T-cell (primary cell): Measurements from ENCODE around the gene SSPN. TPM values are rescaled to one million over a fixed set of nuclear protein-coding genes. Genes with fewer than 3 reads are reported as not detected.

Source experiments
- ATAC-seq, 4 experiments: fragments of 200-7000 bp in 3 of 4; fragments of 150-1000 bp in 1 of 4; cut with Tn5 transposase; replicated peaks in 1 of 4; 1 replicate in 3 of 4; 2 replicates in 1 of 4; pipeline ENCODE4 v1.10.0; 2021; ENCODE audit warnings: moderate library complexity in 3 of 4, mild to moderate bottlenecking in 2 of 4, moderate number of reproducible peaks in 1 of 4
- CTCF ChIA-PET, 2 donors: fragments of 300-600 bp; sonication (Branson Sonifier 250); formaldehyde crosslinking; loops; one replicate each; lab custom pipeline; 2022; ENCODE audit warnings: antibody characterized with exemption in 2 of 2; lab: Charles Lee
- POLR2A ChIA-PET, 2 donors: fragments of 300-600 bp; sonication (Branson Sonifier 250); formaldehyde crosslinking; loops; one replicate each; lab custom pipeline; 2022; ENCODE audit warnings: antibody characterized with exemption in 2 of 2; lab: Charles Lee
- DNase-seq, 35 experiments: peaks; one replicate each; pipeline versions ENCODE4 v3.0.0 to v3.0.0-alpha.2; 2013 to 2023
- H3K27ac ChIP-seq: one replicate; pipeline ENCODE4 v1.5.1; 2013; ENCODE audit warnings: low read length
- H3K27me3 ChIP-seq, 2 experiments: replicated peaks in 1 of 2; 1 replicate in 1 of 2; 2 replicates in 1 of 2; pipeline versions ENCODE4 v1.6.1 to v1.7.0; 2013; ENCODE audit warnings: low read length in 1 of 2, mixed read lengths in 1 of 2; ENCODE audit not compliant: control insufficient read depth in 2 of 2, insufficient read depth in 2 of 2; ENCODE audit errors: extremely low read depth in 1 of 2
- H3K36me3 ChIP-seq, 2 donors: 1 replicate in 1 of 2; 2 replicates in 1 of 2; pipeline versions ENCODE4 v1.6.1 to v1.7.0; 2013; ENCODE audit warnings: low read length in 1 of 2; ENCODE audit not compliant: control insufficient read depth in 2 of 2, insufficient read depth in 1 of 2; ENCODE audit errors: extremely low read depth in 1 of 2
- H3K4me1 ChIP-seq, 2 experiments: 1 replicate in 1 of 2; 2 replicates in 1 of 2; pipeline versions ENCODE4 v1.6.1 to v1.7.0; 2013; ENCODE audit warnings: low read length in 2 of 2, mixed read lengths in 1 of 2; ENCODE audit not compliant: insufficient read depth in 2 of 2, control insufficient read depth in 1 of 2; ENCODE audit errors: extremely low read depth in 1 of 2
- H3K4me3 ChIP-seq, 2 donors: 1 replicate in 1 of 2; 2 replicates in 1 of 2; pipeline versions ENCODE4 v1.5.1 to v1.7.0; 2013; ENCODE audit warnings: mild to moderate bottlenecking in 2 of 2, low read length in 1 of 2, moderate library complexity in 1 of 2; ENCODE audit not compliant: control insufficient read depth in 1 of 2; ENCODE audit errors: extremely low read depth in 1 of 2
- H3K9me3 ChIP-seq: 2 replicates; pipeline ENCODE4 v1.7.0; 2013
- H3K27ac Mint-ChIP-seq, 2 donors: one replicate each; pipeline ENCODE4 v1.8.0; 2020 to 2021; ENCODE audit warnings: mild to moderate bottlenecking in 2 of 2, mixed read lengths in 2 of 2
- H3K27me3 Mint-ChIP-seq, 2 donors: one replicate each; pipeline ENCODE4 v1.8.0; 2021 to 2022; ENCODE audit warnings: mixed read lengths in 2 of 2
- H3K36me3 Mint-ChIP-seq: one replicate; pipeline ENCODE4 v1.8.0; 2021; ENCODE audit warnings: mixed read lengths
- H3K4me1 Mint-ChIP-seq, 3 donors: one replicate each; pipeline ENCODE4 v1.8.0; 2020 to 2022; ENCODE audit warnings: mixed read lengths in 3 of 3, mild to moderate bottlenecking in 1 of 3
- H3K4me3 Mint-ChIP-seq, 3 donors: one replicate each; pipeline ENCODE4 v1.8.0; 2020 to 2022; ENCODE audit warnings: mild to moderate bottlenecking in 3 of 3, mixed read lengths in 3 of 3, moderate library complexity in 3 of 3
- H3K9me3 Mint-ChIP-seq, 3 donors: one replicate each; pipeline ENCODE4 v1.8.0; 2020 to 2022; ENCODE audit warnings: mixed read lengths in 3 of 3
- WGBS: methylation state at CpG from one replicate; pipeline ENCODE4 v1.1.5; 2013; ENCODE audit warnings: missing lambda C conversion rate; ENCODE audit not compliant: insufficient coverage; 5-methylcytosine and 5-hydroxymethylcytosine counted together
- total RNA-seq, 35 experiments: library from RNA in 6 of 35; stranded (reverse) in 6 of 35; fragments of 120-200 nt in 1 of 35; gene quantifications; one replicate each; pipeline versions ENCODE4 v1.2.1 to v1.2.4 and lab custom pipeline; 2013 to 2026

The SSPN gene
- total RNA-seq, 5 donors from 2014 or later (not counting 1 experiment from before 2014, with no cell fraction given): 0.06 to 0.33 (median 0.15) TPM

GRCh38 chr12:26246483-26247164 lies 51.3 kb downstream of the SSPN start:
- ATAC-seq (no peak), DNase-seq (no peak)
- Mint-ChIP-seq H3K27me3 (peaks cover 0 to 5% of the 10 kb centered on the region in 2 donors), H3K4me1 (no peaks in the 10 kb centered on the region), H3K4me3 (no peak overlapping the region), H3K36me3 (no peaks in the 10 kb centered on the region), H3K9me3 (peaks cover 0 to 9% (median 2%) of the 10 kb centered on the region in 3 donors), H3K27ac (no peak overlapping the region)
- no peaks in the 10 kb centered on the region for H3K9me3 ChIP-seq
- H3K27me3 ChIP-seq: no peaks in the 10 kb centered on the region
- CTCF ChIA-PET: no interaction called here
- POLR2A ChIA-PET: no interaction called here
- H3K4me3 ChIP-seq: no peak overlapping the region
- H3K36me3 ChIP-seq: no peaks in the 10 kb centered on the region
- 45% methylated on average over 1 of the region's 4 CpGs for WGBS
- peaks cover 0 to 2% of the 10 kb centered on the region in 2 experiments for H3K4me1 ChIP-seq
- H3K27ac ChIP-seq: no peak overlapping the region

- ATAC-seq (no peak), DNase-seq (no peak)
- Histone ChIP-seq H3K36me3 (no peaks in the 10 kb centered on the region), H3K27me3 (no peaks in the 10 kb centered on the region), H3K27ac (no peak overlapping the region), H3K4me1 (peaks cover 0 to 2% of the 10 kb centered on the region in 2 experiments), H3K4me3 (no peak overlapping the region), H3K9me3 (no peaks in the 10 kb centered on the region)
- Mint-ChIP-seq H3K36me3 (no peaks in the 10 kb centered on the region), H3K27ac (no peak overlapping the region), H3K4me1 (no peaks in the 10 kb centered on the region), H3K4me3 (no peak overlapping the region), H3K9me3 (peaks cover 0 to 9% (median 2%) of the 10 kb centered on the region in 3 donors), H3K27me3 (peaks cover 0 to 4% of the 10 kb centered on the region in 2 donors)
- CTCF ChIA-PET: no interaction called here
- POLR2A ChIA-PET: no interaction called here
- whole genome bisulfite sequencing: 79% methylated on average over 2 of the region's 4 CpGs
Observed at GRCh38 chr12:26247873-26248272, 52.5 kb downstream of the SSPN start.

GRCh38 chr12:26250801-26251200 lies 55.4 kb downstream of the SSPN start:
- no peaks in the 10 kb centered on the region for H3K4me1 ChIP-seq
- no peak for DNase-seq
- H3K27me3 Mint-ChIP-seq: no peaks in the 10 kb centered on the region
- H3K27ac ChIP-seq: no peak overlapping the region
- no peaks in the 10 kb centered on the region for H3K4me1 Mint-ChIP-seq
- no peak for ATAC-seq
- H3K4me3 ChIP-seq: no peak overlapping the region
- H3K36me3 ChIP-seq: no peaks in the 10 kb centered on the region
- WGBS: no CpG with 5 or more reads among the region's 3 CpGs
- no peak overlapping the region for H3K4me3 Mint-ChIP-seq
- H3K9me3 ChIP-seq: no peaks in the 10 kb centered on the region
- no peak overlapping the region for H3K27ac Mint-ChIP-seq
- H3K9me3 Mint-ChIP-seq: peaks cover 0 to 9% (median 2%) of the 10 kb centered on the region in 3 donors
- H3K27me3 ChIP-seq: no peaks in the 10 kb centered on the region
- no peaks in the 10 kb centered on the region for H3K36me3 Mint-ChIP-seq
- POLR2A ChIA-PET: no interaction called here
- CTCF ChIA-PET: no interaction called here

- no peak overlapping the region for H3K4me3 ChIP-seq
- DNase-seq (no peak), ATAC-seq (no peak)
- no peaks in the 10 kb centered on the region for H3K9me3 ChIP-seq
- WGBS: 94% methylated on average over 3 of the region's 6 CpGs
- CTCF ChIA-PET: no interaction called here
- Mint-ChIP-seq H3K4me1 (no peaks in the 10 kb centered on the region), H3K9me3 (peaks cover under 1 to 9% (median 2%) of the 10 kb centered on the region in 3 donors), H3K27ac (no peak overlapping the region), H3K27me3 (no peaks in the 10 kb centered on the region), H3K36me3 (no peaks in the 10 kb centered on the region), H3K4me3 (no peak overlapping the region)
- H3K4me1 ChIP-seq: no peaks in the 10 kb centered on the region
- H3K36me3 ChIP-seq: no peaks in the 10 kb centered on the region
- H3K27me3 ChIP-seq: no peaks in the 10 kb centered on the region
- POLR2A ChIA-PET: no interaction called here
- H3K27ac ChIP-seq: no peak overlapping the region
Observed at GRCh38 chr12:26251600-26251999, 56.2 kb downstream of the SSPN start.

GRCh38 chr12:26252946-26253345 lies 57.6 kb downstream of the SSPN start:
- Histone ChIP-seq H3K9me3 (no peaks in the 10 kb centered on the region), H3K4me1 (no peaks in the 10 kb centered on the region), H3K27ac (no peak overlapping the region), H3K27me3 (no peaks in the 10 kb centered on the region), H3K4me3 (no peak overlapping the region), H3K36me3 (no peaks in the 10 kb centered on the region)
- DNase-seq (no peak), ATAC-seq (no peak)
- Mint-ChIP-seq H3K27me3 (peaks cover 0 to 2% of the 10 kb centered on the region in 2 donors), H3K27ac (no peak overlapping the region), H3K4me3 (no peak overlapping the region), H3K4me1 (no peaks in the 10 kb centered on the region), H3K9me3 (peaks cover 2 to 9% (median 8%) of the 10 kb centered on the region in 3 donors), H3K36me3 (no peaks in the 10 kb centered on the region)
- CTCF ChIA-PET: no interaction called here
- WGBS: no CpG with 5 or more reads among the region's 1 CpG
- POLR2A ChIA-PET: interaction anchor here (0.6 kb wide), 2 partner anchors 8 to 270 kb away, joined by 3 read pairs; no protein-coding TSS in a partner anchor

- CTCF ChIA-PET: no interaction called here
- Mint-ChIP-seq H3K9me3 (peaks cover 6 to 19% (median 11%) of the 10 kb centered on the region in 3 donors), H3K27ac (no peak overlapping the region), H3K4me1 (no peaks in the 10 kb centered on the region), H3K4me3 (no peak overlapping the region), H3K36me3 (no peaks in the 10 kb centered on the region), H3K27me3 (peaks cover 9 to 14% of the 10 kb centered on the region in 2 donors)
- Histone ChIP-seq H3K27me3 (no peaks in the 10 kb centered on the region), H3K4me3 (no peak overlapping the region), H3K36me3 (no peaks in the 10 kb centered on the region), H3K4me1 (no peaks in the 10 kb centered on the region), H3K9me3 (no peaks in the 10 kb centered on the region), H3K27ac (no peak overlapping the region)
- POLR2A ChIA-PET: no interaction called here
- WGBS: 95% methylated on average over 6 of the region's 7 CpGs
- DNase-seq: no peak
- no peak for ATAC-seq
Observed at GRCh38 chr12:26255893-26256645, 60.7 kb downstream of the SSPN start.
